A549 (cell line): Measurements from ENCODE around the gene TAF3. TPM values are rescaled to one million over a fixed set of nuclear protein-coding genes. Genes with fewer than 3 reads are reported as not detected.

Source experiments
- ATAC-seq, 2 experiments: fragments of 200-7000 bp in 1 of 2; fragments of >200 bp in 1 of 2; cut with Nextera tagmentation in 1 of 2; cut with Tn5 transposase in 1 of 2; 3 replicates each; pipeline versions ENCODE4 v1.8.0 to v1.9.1; 2018 to 2020; ENCODE audit warnings: mild to moderate bottlenecking in 1 of 2, moderate library complexity in 1 of 2
- CTCF ChIA-PET: fragments of 300-600 bp; sonication (Branson Sonifier 250); formaldehyde crosslinking; extraction: SDS; loops from one replicate; lab custom pipeline; 2021; ENCODE audit warnings: antibody characterized with exemption, inconsistent platforms; lab: Yijun Ruan, JAX
- POLR2A ChIA-PET: fragments of 350-600 bp; formaldehyde crosslinking; extraction: SDS; loops from one replicate; lab custom pipeline; 2021; ENCODE audit warnings: antibody characterized with exemption, inconsistent platforms; lab: Yijun Ruan, JAX
- DNase-seq, 2 experiments: peaks; one replicate each; pipeline versions ENCODE4 v3.0.0 to v3.0.0-alpha.2; 2011 to 2016; ENCODE audit warnings: low read depth in 1 of 2, low spot score in 1 of 2
- FAIRE-seq: peaks from 2 replicates; lab custom pipeline; 2011; peaks lifted over from hg19 to GRCh38; lab: Jason Lieb, UNC
- H3K27ac ChIP-seq, 2 experiments: fragments of >200 bp; sonication (Bioruptor Twin); formaldehyde crosslinking; 3 replicates each; pipeline ENCODE4 v1.5.1; 2016 to 2017
- H3K4me1 ChIP-seq: fragments of >200 bp; sonication (Bioruptor Twin); formaldehyde crosslinking; 3 replicates; pipeline ENCODE4 v1.6.1; 2016
- H3K4me2 ChIP-seq: fragments of >200 bp; sonication (Bioruptor Twin); formaldehyde crosslinking; 3 replicates; pipeline ENCODE4 v1.6.1; 2016
- H3K4me3 ChIP-seq: fragments of >200 bp; sonication (Bioruptor Twin); formaldehyde crosslinking; 3 replicates; pipeline ENCODE4 v1.5.1; 2016
- H3K9me3 ChIP-seq: fragments of >200 bp; sonication (Bioruptor Twin); formaldehyde crosslinking; 3 replicates; pipeline ENCODE4 v1.6.1; 2016
- ATOH8 ChIP-seq: fragments of 250-450 bp; sonication (Bioruptor Pico); IDR thresholded peaks from 2 replicates; pipeline ENCODE4 v1.5.0; 2020; ENCODE audit warnings: low read depth, mild to moderate bottlenecking, moderate library complexity
- BHLHE40 ChIP-seq: IDR thresholded peaks from 2 replicates; pipeline ENCODE4 v1.6.1; 2012; ENCODE audit warnings: low read depth, low read length, inconsistent platforms
- CBX8 ChIP-seq: fragments of 200-600 bp; sonication (generic); IDR thresholded peaks from 2 replicates; pipeline ENCODE4 v1.6.1; 2016
- E2F6 ChIP-seq: IDR thresholded peaks from 2 replicates; pipeline ENCODE4 v1.6.1; 2012; ENCODE audit warnings: low read depth, borderline replicate concordance
- EHF ChIP-seq: fragments of 250-450 bp; sonication (Bioruptor Pico); IDR thresholded peaks from 2 replicates; pipeline ENCODE4 v1.5.0; 2020; ENCODE audit warnings: mild to moderate bottlenecking
- ELK1 ChIP-seq: fragments of 150-350 bp; IDR thresholded peaks from 2 replicates; pipeline ENCODE4 v1.6.1; 2014; ENCODE audit warnings: low read depth, mild to moderate bottlenecking, low read length
- FOSL2 ChIP-seq, 2 experiments: fragments of 450-650 bp in 1 of 2; fragments of >200 bp in 1 of 2; sonication (Bioruptor Twin) in 1 of 2; formaldehyde crosslinking; IDR thresholded peaks; 2 replicates each; pipeline versions ENCODE4 v1.5.0 to v1.6.1; 2016 to 2020; ENCODE audit warnings: mild to moderate bottlenecking in 1 of 2, moderate library complexity in 1 of 2
- GATA3 ChIP-seq: IDR thresholded peaks from 2 replicates; pipeline ENCODE4 v1.6.1; 2012; ENCODE audit warnings: borderline replicate concordance
- HES2 ChIP-seq: fragments of >200 bp; sonication (Bioruptor Twin); formaldehyde crosslinking; IDR thresholded peaks from 2 replicates; pipeline ENCODE4 v1.6.1; 2016
- HOXA7 ChIP-seq: fragments of 250-450 bp; sonication (Bioruptor Pico); IDR thresholded peaks from 2 replicates; pipeline ENCODE4 v1.5.0; 2020; ENCODE audit warnings: mild to moderate bottlenecking, moderate library complexity
- JUN ChIP-seq, 2 experiments: fragments of >200 bp; sonication (Bioruptor Twin); formaldehyde crosslinking; IDR thresholded peaks; 2 replicates in 1 of 2; 3 replicates in 1 of 2; pipeline ENCODE4 v1.6.1; 2016 to 2017
- KDM1A ChIP-seq: fragments of 200-600 bp; sonication (generic); IDR thresholded peaks from 2 replicates; pipeline ENCODE4 v1.6.1; 2016; ENCODE audit warnings: low read depth, mild to moderate bottlenecking
- MAZ ChIP-seq: fragments of 150-350 bp; IDR thresholded peaks from 2 replicates; pipeline ENCODE4 v1.6.1; 2014; ENCODE audit warnings: antibody characterized with exemption, low read depth, low read length, borderline replicate concordance
- NFE2L2 ChIP-seq: fragments of 150-350 bp; conservative IDR thresholded peaks from 2 replicates; pipeline ENCODE4 v1.6.1; 2014; ENCODE audit warnings: low read length
- NPAS2 ChIP-seq: fragments of 250-450 bp; sonication (Bioruptor Pico); IDR thresholded peaks from 2 replicates; pipeline ENCODE4 v1.8.0; 2022; ENCODE audit warnings: mild to moderate bottlenecking, moderate library complexity, borderline replicate concordance
- RAD21 ChIP-seq, 2 experiments: fragments of >200 bp in 1 of 2; sonication (Bioruptor Twin) in 1 of 2; formaldehyde crosslinking in 1 of 2; IDR thresholded peaks in 1 of 2; conservative IDR thresholded peaks in 1 of 2; 2 replicates in 1 of 2; 3 replicates in 1 of 2; pipeline ENCODE4 v1.6.1; 2012 to 2018; ENCODE audit warnings: inconsistent platforms in 1 of 2
- RARB ChIP-seq: fragments of 250-450 bp; sonication (Bioruptor Pico); IDR thresholded peaks from 2 replicates; pipeline ENCODE4 v1.8.0; 2021; ENCODE audit warnings: mild to moderate bottlenecking, moderate library complexity
- RCOR1 ChIP-seq: fragments of 150-350 bp; IDR thresholded peaks from 2 replicates; pipeline ENCODE4 v1.6.1; 2014; ENCODE audit warnings: antibody characterized with exemption, low read length, low read depth
- RFX5 ChIP-seq: fragments of 450-650 bp; IDR thresholded peaks from 2 replicates; pipeline ENCODE4 v1.7.1; 2014; ENCODE audit warnings: antibody characterized with exemption, mild to moderate bottlenecking, moderate library complexity
- ZC3H11A ChIP-seq: fragments of 450-650 bp; IDR thresholded peaks from 2 replicates; pipeline ENCODE4 v1.6.1; 2014; ENCODE audit warnings: antibody characterized with exemption, mild to moderate bottlenecking
- ZFP36 ChIP-seq: fragments of 450-650 bp; IDR thresholded peaks from 2 replicates; pipeline ENCODE4 v1.6.1; 2014; ENCODE audit warnings: borderline replicate concordance; ENCODE audit not compliant: partially characterized antibody
- WGBS: methylation state at CpG from one replicate; pipeline ENCODE4 v1.1.6; 2017; ENCODE audit errors: missing lambda C conversion rate; 5-methylcytosine and 5-hydroxymethylcytosine counted together
- polyA plus RNA-seq, 4 experiments: library from polyadenylated mRNA; depleted of rRNA in 3 of 4; stranded (reverse); fragments of >200 nt; fragmentation: RNase III in 1 of 4; extraction: RNeasy Plus Mini Kit Qiagen cat#74134 plus additional on column Dnase treatment in 1 of 4; gene quantifications; 2 replicates in 3 of 4; 3 replicates in 1 of 4; pipeline ENCODE4 v1.2.3, GENCODE V29; 2011 to 2017
- TF ChIP-seq, protein P1 (sequence below): fragments of 450-650 bp; IDR thresholded peaks from 2 replicates; pipeline ENCODE4 v1.6.1; 2014; ENCODE audit warnings: antibody characterized with exemption

The TAF3 gene
- polyA plus RNA-seq, 2 of the 4 experiments (the other 2 are of a cell fraction), result 5.7 to 6.1 TPM

DNA sequence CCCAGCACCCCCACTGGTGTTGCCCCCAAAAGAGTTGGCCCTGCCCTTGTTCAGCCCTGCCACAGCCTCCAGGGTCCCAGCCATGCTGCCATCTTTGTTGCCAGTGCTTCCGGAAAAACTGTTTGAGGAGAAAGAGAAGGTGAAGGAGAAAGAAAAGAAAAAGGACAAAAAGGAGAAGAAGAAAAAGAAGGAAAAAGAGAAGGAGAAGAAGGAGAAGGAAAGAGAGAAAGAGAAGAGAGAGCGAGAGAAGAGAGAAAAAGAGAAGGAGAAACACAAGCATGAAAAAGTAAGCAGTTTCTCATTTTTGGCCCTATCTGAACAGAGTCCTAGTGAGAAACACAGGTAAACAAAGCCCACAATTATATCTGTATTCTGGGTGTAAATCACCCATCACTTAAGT, 147.2 kb downstream of the TAF3 start:
- Histone ChIP-seq H3K4me3 (no peak overlapping the region), H3K4me1 (no peaks in the 10 kb centered on the region), H3K4me2 (no peak overlapping the region), H3K27ac (no peak overlapping the region), H3K9me3 (no peaks in the 10 kb centered on the region)
- TF ChIP-seq E2F6 (no peak), GATA3 (no peak), ELK1 (no peak)
- ATAC-seq, result no peak
- POLR2A ChIA-PET, result no interaction called here
- FAIRE-seq, result no peak
- WGBS, result 93% methylated on average over 2 of the region's 2 CpGs
- DNase-seq, result no peak
- CTCF ChIA-PET, result no interaction called here

DNA sequence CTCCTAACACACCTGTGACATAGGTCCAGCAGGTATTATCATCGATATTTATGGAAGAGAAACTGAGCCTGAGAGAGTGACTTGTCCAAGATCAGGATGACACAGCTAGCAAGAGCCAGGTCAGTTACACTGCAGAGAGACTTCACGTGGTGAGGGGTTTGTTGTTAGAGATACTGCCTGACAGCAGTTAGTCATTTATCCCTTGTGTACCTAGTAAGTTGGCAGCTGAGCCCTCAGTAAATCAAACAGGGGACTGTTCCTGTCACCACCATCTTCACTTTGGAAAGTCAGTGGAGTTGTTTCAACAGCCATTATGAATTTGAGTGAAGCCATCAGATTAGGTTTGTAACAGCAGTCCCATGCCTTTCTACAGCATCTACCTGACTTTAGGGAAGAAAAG, 148.7 kb downstream of the TAF3 start:
- ATAC-seq, result no peak

GRCh38 chr10:7968510-7969112, 150.3 kb downstream of the TAF3 start:
- Histone ChIP-seq H3K4me3 (no peak overlapping the region), H3K4me1 (no peaks in the 10 kb centered on the region; the same call in 2 of the 3 replicates)
- TF ChIP-seq ATOH8 (CRISPR knock-in tag) (no peak), NPAS2 (no peak), HES2 (no peak), GATA3 (no peak), CBX8 (no peak), KDM1A (no peak), FOSL2 (IDR thresholded peaks at IDR 0.05) (no peak), FOSL2 (CRISPR knock-in tag; IDR thresholded peaks at IDR 0.05) (no peak), MAZ (no peak), NFE2L2 (no peak), HOXA7 (no peak), EHF (CRISPR knock-in tag) (no peak), JUN (IDR thresholded peaks at IDR 0.05) (no peak), BHLHE40 (no peak), ZC3H11A (no peak), RARB (CRISPR knock-in tag) (no peak), RFX5 (no peak)
- TF ChIP-seq, all 56 proteins: peak for 0
- peak; percentile 70 for FAIRE-seq
- ATAC-seq, result no peak
- Histone ChIP-seq H3K9me3 (no peaks in the 10 kb centered on the region), H3K4me2 (no peak overlapping the region), H3K27ac (no peak overlapping the region)
- CTCF ChIA-PET, result no interaction called here
- DNase-seq, result no peak
- POLR2A ChIA-PET, result no interaction called here
- 79% methylated on average over 1 of the region's 1 CpG for WGBS

More for the DNA sequence above, 148.7 kb downstream of the TAF3 start:
- H3K4me1 ChIP-seq, result no peaks in the 10 kb centered on the region; the same call in 2 of the 3 replicates
- DNase-seq (no peak), FAIRE-seq (no peak)
- no peaks in the 10 kb centered on the region for H3K9me3 ChIP-seq
- ChIA-PET CTCF (no interaction called here), POLR2A (no interaction called here)
- H3K4me3 ChIP-seq, result no peak overlapping the region
- H3K27ac ChIP-seq, result no peak overlapping the region
- WGBS, result 74% methylated on average over 2 of the region's 2 CpGs
- TF ChIP-seq, protein P1, sequence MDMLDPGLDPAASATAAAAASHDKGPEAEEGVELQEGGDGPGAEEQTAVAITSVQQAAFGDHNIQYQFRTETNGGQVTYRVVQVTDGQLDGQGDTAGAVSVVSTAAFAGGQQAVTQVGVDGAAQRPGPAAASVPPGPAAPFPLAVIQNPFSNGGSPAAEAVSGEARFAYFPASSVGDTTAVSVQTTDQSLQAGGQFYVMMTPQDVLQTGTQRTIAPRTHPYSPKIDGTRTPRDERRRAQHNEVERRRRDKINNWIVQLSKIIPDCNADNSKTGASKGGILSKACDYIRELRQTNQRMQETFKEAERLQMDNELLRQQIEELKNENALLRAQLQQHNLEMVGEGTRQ, result no peak
- no peak for TF ChIP-seq RCOR1
- no peak for TF ChIP-seq ZFP36
- TF ChIP-seq NPAS2, result no peak
- no peak for TF ChIP-seq RAD21 (conservative IDR thresholded peaks at IDR 0.05 in 1 of 2, IDR thresholded peaks at IDR 0.05 in 1 of 2)
- H3K4me2 ChIP-seq, result no peak overlapping the region
